Subcutaneous adipose tissue (tissue), 4 donors: ENCODE results near the gene DGKG. TPM values are rescaled to one million over a fixed set of nuclear protein-coding genes. Genes with fewer than 3 reads are reported as not detected.

Experiments used
- CTCF ChIP-seq: fragments of 450-650 bp; IDR thresholded peaks from one replicate; pipeline ENCODE4 v1.5.1; 2016; ENCODE audit warnings: low read depth, mild to moderate bottlenecking, control low read depth, antibody characterized with exemption, moderate library complexity
- total RNA-seq, 4 donors: library from RNA; depleted of rRNA; stranded (reverse); fragments of >200 nt; gene quantifications; one replicate each; pipeline ENCODE4 v1.1.0, GENCODE V29; 2016

Gene DGKG
- total RNA-seq, 4 donors from 2014 or later, result 0.49 to 3.1 (median 1.8) TPM

GRCh38 chr3:186284661-186285060 is 77.4 kb downstream of the DGKG start:
- no peak for TF ChIP-seq CTCF

- TF ChIP-seq CTCF, result no peak
Measured at GRCh38 chr3:186284349-186284652, 77.7 kb downstream of the DGKG start.

- no peak for TF ChIP-seq CTCF
Measured at GRCh38 chr3:186283651-186284348, 78.2 kb downstream of the DGKG start.

GRCh38 chr3:186283096-186283495 is 78.9 kb downstream of the DGKG start:
- no peak for TF ChIP-seq CTCF

GRCh38 chr3:186281176-186281575 is 80.9 kb downstream of the DGKG start:
- no peak for TF ChIP-seq CTCF

- TF ChIP-seq CTCF, result no peak
Measured at GRCh38 chr3:186280737-186281136, 81.3 kb downstream of the DGKG start.

- TF ChIP-seq CTCF, result no peak
Measured at GRCh38 chr3:186277268-186277909, 84.6 kb downstream of the DGKG start.
